GM21825 (cell line): ENCODE results near the gene HBM.
"Not testable (repeated sequence)": the region's sequence is repeated elsewhere in the genome, so short reads cannot be mapped to it uniquely, and the experiment has no call there.

Experiments used
- ATAC-seq: cut with Tn5 transposase; IDR thresholded peaks from one replicate; pipeline ENCODE4 v1.9.1; 2021; ENCODE audit warnings: mild to moderate bottlenecking, moderate library complexity; ENCODE audit not compliant: unreplicated experiment

HBM gene

DNA sequence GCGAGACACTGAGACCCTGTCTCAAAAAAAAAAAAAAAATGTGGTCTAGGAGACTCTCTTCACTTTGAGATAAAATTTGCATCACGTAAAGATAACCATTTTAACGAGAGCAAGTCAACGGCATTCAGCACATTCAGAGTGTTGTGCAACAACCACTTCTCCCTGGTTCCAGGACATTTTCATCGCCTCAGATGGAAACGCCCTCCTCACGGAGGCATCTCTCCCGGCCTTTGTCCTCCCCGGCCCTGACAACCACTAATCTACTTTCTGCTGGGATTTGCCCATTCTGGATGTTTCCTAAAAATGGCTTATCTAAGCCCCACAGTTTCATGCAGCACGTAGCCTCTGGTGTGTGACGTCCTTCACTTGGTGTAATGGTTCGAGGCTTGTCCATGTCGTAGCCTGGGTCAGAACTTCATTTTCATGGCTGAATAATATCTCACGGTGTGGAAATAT is 21.0 kb upstream of the HBM start:
- ATAC-seq, result no peak

DNA sequence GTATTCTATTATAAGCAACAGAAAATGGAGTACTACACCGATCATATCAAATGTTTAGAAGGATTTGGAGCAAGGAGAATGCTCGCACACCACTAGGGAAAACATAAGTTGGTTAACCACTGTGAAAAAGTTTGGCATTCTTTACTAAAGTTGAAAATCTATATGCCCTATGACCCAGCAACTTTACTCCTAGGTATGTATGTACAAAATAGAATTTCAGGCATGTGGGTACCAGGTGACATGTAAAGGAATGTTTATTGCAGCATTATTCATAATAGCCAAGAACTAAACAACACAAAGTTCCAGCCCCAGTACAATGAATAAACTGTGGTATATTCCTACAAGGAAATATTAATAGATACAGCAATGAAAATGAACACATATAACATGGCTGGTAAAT is 19.1 kb upstream of the HBM start:
- no peak for ATAC-seq

DNA sequence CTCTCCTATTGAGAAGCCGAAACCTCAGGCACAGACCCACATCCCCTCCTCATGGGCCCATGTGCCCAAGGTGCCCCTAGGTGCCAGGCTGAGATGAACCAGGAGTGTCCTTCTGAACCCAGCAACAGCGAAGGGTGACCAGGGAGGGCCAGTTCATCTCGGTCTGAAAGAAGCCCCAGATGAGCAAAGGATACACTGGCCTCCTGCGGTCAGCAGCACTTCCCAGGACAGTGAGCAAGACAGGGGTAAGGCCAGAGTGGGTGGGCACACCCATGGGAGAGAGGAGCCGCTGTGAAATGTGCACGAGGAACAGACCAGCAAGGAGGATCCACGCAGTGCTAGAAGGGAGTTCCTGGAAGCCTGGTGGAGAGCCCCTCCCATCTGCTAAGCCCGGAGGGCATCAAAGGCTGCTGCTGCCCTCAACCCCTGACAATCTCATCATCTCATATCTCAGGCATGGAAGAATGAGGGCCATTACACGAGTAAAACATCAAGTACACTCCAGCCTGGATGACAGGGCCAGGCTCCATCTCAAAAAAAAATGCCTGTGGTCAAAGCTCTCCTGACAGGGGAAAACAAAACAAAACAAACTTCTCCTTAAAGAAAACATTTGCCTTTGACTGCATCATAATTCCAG is 16.6 kb upstream of the HBM start:
- no peak for ATAC-seq

DNA sequence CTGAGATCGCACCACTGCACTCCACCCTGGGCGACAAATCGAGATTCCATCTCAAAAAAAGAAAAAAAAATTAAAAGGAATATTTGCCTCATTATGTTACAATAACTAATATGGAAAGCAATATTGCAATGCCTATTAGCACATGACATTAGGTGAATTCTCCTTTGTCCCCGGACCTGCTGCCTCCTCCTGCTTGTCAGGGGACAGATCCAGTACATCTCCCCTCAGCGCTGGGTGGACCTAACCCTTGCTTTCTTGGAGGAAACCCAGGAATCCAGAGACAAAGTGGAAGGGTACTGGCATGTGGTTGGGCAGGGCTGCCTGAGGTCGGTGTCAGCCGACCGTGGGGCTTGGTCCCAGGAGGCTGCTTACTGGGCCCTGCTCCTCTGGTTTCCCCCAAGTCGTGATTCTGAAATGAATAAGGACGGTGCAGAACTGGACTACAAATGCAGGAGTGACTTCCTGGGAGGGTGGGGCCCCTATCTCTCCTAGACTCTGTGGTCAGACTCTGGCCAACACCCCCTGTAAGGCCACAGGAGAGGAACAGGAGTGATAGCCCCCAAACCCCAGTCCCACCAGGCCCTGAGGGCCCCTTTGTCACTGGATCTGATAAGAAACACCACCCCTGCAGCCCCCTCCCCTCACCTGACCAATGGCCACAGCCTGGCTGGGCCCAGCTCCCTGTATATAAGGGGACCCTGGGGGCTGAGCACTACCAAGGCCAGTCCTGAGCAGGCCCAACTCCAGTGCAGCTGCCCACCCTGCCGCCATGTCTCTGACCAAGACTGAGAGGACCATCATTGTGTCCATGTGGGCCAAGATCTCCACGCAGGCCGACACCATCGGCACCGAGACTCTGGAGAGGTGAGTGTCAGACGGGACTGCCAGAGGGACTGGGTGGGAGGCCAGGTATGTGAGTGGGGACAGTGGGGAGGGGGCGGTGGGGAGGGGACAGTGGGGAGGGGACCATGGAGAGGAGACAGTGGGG is 13.3 kb upstream of the HBM start, which contains the start of gene HBZ:
Gene HBZ, plus strand, starts transcription at position 504 of the 988 bp plus-strand sequence. Its CDS starts 266 bp downstream, at position 770.
- ATAC-seq, result no peak

DNA sequence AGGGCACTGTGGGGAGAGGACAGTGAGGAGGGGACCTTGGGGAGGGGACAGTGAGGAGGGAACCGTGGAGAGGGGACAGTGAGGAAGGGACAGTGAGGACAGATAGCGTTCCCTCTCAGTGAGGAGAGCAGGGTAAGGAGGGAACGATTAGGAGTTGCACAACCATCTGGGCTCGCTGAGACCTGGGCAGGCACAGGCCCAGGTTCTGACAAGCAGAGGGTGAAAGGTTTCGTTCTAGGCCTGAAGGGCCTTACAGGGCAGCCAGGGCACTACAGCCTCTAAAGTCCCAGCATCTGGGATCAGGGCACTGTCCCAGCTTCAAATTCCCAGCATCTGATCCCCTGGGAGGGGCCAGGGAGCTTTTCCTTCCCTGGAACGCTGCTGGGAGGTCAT is 12.7 kb upstream of the HBM start:
- not testable (repeated sequence) for ATAC-seq

DNA sequence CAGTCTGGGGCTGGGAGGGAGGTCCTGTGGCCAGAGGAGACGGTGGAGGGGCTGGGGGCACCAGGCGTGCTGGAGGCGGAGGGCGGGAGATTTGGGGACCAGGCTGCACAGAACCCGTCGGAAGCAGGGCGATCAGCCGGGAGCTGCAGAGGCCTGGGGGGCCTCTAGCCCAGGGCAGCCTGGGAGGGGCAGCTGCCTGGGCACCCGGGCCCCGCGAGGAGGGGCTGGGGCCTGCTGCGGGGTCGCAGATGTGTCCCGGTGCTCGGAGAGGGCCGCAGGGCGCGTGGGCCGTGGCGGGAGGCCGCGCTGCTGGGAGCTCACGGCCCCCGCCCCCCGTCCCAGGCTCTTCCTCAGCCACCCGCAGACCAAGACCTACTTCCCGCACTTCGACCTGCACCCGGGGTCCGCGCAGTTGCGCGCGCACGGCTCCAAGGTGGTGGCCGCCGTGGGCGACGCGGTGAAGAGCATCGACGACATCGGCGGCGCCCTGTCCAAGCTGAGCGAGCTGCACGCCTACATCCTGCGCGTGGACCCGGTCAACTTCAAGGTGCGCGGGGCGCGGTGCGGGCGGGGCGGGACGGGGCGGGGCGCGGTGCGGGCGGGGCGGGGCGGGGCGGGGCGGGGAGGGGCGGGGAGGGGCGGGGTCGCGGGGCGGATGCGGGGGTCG is 12.1 kb upstream of the HBM start:
- not testable (repeated sequence) for ATAC-seq

DNA sequence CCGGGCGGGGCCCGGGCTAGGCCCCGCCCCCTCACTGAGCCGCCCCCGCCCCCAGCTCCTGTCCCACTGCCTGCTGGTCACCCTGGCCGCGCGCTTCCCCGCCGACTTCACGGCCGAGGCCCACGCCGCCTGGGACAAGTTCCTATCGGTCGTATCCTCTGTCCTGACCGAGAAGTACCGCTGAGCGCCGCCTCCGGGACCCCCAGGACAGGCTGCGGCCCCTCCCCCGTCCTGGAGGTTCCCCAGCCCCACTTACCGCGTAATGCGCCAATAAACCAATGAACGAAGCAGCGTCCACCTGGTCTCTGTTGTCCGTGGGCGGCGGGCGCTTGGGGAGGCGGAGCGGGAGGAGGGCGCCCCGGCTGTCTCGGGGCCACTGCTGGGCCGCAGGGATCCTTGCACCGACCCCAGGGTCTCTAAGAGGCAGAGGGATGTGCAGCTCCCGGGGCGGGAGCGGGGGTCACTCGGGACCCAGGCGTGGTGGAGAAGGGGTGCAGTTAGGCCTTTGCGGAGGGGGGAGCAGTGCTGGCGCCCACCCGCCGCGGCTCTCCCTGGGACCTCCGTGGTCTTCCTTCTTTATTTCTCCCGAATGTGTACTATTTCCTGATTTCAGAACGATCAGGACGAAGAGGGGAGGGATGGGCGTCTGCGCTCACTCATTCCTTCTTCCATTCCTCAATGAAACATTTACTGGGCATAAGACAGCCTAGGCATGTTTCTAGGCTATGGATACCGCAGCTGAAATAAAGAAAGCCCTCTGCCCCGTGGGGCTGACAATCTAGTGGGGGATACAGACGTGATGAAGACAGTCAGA is 11.4 kb upstream of the HBM start:
- ATAC-seq, result no peak

DNA sequence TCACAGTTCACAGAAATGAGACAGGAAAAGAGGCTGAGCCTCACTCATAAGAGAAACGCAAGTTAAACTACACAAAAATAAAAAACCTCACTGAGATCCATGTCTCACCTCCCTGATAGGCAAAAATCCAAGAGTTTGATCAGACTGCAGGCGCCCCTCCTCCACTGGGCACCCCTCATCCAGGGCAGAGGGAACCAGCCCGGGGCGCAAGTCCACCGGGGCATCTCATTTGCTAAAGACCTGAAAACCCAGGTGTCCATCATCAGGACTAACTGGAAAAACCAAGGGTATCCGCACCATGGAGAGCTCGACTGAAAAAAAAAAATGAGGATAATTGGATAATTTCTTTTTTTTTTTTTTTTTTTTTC is 10.8 kb upstream of the HBM start:
- no peak for ATAC-seq

DNA sequence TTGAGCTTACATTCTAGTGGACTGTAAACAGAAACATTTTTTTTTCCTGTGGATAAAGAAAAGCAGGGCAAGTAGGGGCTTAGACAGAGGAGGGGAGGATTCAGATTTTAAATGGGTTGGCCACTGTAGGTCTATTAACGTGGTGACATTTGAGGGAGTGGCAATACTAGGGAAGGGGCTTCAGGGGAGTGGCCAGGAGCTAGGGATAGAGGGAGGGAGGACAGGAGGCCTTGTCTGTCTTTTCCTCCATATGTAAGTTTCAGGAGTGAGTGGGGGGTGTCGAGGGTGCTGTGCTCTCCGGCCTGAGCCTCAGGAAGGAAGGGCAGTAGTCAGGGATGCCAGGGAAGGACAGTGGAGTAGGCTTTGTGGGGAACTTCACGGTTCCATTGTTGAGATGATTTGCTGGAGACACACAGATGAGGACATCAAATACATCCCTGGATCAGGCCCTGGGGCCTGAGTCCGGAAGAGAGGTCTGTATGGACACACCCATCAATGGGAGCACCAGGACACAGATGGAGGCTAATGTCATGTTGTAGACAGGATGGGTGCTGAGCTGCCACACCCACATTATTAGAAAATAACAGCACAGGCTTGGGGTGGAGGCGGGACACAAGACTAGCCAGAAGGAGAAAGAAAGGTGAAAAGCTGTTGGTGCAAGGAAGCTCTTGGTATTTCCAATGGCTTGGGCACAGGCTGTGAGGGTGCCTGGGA is 6.5 kb upstream of the HBM start:
- ATAC-seq, result no peak

DNA sequence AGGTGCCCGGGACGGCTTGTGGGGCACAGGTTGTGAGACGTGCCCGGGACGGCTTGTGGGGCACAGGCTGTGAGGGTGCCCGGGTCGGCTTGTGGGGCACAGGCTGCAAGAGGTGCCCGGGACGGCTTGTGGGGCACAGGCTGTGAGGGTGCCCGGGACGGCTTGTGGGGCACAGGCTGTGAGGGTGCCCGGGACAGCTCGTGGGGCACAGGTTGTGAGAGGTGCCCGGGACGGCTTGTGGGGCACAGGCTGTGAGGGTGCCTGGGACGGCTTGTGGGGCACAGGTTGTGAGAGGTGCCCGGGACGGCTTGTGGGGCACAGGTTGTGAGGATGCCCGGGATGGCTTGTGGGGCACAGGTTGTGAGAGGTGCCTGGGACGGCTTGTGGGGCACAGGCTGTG is 5.5 kb upstream of the HBM start:
- ATAC-seq, result not testable (repeated sequence)

DNA sequence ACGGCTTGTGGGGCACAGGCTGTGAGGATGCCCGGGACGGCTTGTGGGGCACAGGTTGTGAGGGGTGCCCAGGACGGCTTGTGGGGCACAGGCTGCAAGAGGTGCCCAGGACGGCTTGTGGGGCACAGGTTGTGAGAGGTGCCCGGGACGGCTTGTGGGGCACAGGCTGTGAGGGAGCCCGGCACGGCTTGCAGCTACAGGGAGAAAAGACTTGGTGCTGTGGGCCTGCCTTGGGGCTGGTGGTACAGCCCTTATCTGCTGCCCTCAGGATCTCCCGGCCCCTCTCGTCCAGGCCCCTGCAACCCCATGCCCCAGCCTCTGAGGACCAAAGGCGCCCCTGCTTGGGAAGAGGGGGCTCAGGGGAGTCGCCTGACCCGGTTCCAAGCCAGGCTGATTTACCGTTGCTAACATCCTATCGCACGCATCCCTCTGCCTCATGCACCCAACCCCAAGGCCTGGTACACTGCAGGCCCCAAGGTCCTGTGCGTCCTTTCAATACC is 5.0 kb upstream of the HBM start:
- no peak for ATAC-seq

DNA sequence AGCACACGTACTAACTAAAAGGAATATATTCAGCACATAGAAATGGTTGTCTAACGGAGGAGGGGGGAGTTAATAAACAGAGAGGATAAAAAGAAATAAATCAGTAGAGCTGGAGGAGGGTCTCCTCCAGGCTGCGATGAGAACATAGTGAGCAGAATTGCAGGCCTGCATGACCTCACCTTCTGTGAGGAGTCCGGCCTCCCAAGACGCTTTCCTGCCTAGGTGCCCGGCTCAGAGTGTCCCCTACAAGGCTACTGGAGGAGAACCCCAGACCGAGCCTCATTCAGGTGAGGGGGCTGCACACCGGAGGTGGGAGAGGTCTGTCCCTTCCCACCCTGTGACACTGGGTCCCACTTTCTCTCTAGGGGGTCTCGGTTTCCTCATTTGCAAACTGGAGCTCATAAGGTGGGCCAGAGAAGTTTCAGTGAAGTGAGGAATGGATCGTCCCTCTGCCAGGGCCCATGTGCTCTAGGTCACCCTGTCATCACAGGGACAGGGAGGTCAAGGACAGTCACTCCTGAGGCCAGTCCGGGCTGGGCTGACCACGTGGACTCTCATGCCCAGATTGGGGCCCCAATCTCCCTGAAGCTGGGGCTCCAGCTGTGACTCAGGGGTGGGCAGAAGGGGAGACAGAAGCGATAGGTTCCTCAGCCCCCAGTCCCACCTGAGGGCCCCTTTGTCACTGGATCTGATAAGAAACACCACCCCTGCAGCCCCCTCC is 3.3 kb upstream of the HBM start:
- ATAC-seq, result no peak

DNA sequence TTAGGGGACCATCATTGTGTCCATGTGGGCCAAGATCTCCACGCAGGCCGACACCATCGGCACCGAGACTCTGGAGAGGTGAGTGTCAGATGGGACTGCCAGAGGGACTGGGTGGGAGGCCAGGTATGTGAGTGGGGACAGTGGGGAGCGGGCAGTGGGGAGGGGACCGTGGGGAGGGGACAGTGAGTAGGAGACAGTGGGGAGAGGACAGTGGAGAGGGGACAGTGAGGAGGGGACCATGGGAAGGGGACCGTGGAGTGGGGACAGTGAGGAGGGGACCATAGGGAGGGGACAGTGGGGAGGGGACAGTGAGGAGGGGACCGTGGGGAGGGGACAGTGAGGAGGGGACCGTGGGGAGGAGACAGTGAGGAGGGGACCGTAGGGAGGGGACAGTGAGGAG is 2.6 kb upstream of the HBM start:
- ATAC-seq, result not testable (repeated sequence)

DNA sequence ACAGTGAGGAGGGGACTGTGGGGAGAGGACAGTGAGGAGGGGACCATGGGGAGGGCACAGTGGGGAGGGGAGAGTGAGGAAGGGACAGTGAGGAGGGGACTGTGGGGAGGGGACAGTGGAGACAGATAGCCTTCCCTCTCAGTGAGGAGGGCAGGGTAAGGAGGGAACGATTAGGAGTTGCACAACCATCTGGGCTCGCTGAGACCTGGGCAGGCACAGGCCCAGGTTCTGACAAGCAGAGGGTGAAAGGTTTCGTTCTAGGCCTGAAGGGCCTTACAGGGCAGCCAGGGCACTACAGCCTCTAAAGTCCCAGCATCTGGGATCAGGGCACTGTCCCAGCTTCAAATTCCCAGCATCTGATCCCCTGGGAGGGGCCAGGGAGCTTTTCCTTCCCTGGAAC is 2.1 kb upstream of the HBM start:
- not testable (repeated sequence) for ATAC-seq

DNA sequence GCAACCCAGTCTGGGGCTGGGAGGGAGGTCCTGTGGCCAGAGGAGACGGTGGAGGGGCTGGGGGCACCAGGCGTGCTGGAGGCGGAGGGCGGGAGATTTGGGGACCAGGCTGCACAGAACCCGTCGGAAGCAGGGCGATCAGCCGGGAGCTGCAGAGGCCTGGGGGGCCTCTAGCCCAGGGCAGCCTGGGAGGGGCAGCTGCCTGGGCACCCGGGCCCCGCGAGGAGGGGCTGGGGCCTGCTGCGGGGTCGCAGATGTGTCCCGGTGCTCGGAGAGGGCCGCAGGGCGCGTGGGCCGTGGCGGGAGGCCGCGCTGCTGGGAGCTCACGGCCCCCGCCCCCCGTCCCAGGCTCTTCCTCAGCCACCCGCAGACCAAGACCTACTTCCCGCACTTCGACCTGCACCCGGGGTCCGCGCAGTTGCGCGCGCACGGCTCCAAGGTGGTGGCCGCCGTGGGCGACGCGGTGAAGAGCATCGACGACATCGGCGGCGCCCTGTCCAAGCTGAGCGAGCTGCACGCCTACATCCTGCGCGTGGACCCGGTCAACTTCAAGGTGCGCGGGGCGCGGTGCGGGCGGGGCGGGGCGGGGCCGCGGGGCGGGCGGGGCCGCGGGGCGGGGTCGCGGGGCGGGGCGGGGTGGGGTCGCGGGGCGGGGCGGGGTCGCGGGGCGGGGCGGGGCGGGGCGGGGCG is 1.5 kb upstream of the HBM start:
- not testable (repeated sequence) for ATAC-seq

DNA sequence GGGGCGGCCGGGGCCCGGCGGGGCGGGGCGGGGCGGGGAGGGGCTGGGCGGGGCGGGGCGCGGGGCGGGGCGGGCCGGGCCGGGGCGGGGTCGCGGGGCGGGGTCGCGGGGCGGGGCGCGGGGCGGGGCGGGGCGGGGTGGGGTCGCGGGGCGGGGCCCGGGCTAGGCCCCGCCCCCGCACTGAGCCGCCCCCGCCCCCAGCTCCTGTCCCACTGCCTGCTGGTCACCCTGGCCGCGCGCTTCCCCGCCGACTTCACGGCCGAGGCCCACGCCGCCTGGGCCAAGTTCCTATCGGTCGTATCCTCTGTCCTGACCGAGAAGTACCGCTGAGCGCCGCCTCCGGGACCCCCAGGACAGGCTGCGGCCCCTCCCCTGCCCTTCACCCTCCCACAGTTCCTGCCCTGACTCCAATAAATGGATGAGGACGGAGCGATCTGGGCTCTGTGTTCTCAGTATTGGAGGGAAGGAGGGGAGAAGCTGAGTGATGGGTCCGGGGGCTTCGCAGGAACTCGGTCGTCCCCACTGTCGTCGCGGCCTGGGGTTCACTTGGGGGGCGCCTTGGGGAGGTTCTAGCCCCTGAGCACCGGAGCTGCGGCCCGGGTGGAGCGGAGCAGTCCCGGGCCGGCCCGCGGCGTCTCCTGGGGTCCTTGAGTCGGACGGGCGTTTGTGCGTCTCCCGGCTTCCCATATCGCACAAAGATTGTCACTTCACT is 795 bp upstream of the HBM start:
- no peak for ATAC-seq

DNA sequence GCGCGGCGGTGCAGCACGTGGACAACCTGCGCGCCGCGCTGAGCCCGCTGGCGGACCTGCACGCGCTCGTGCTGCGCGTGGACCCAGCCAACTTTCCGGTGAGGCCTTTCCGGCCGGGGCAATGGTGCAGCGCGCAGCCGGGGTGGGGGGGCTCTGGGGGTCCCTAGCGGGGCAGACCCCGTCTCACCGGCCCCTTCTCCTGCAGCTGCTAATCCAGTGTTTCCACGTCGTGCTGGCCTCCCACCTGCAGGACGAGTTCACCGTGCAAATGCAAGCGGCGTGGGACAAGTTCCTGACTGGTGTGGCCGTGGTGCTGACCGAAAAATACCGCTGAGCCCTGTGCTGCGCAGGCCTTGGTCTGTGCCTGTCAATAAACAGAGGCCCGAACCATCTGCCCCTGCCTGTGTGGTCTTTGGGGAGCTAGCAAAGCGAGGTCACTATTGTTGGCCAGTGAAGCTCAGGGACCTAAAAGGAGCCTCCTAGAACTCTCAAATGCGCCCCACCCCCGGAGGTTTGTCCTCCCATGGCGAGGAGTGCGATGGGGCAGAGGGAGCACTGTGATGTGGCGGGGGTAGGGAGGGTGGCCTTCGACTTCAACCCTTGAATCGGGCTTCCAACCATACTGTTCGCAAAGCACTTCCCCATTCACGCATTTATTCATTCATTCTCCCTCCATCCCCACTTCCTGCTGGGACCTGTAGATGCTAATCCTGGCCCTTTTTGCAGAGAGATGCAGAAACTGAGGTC is 770 bp downstream of the HBM start:
- no peak for ATAC-seq
